Urinary bladder (tissue), 4 donors: ENCODE data around the gene CCDC187. TPM values are rescaled to one million over a fixed set of nuclear protein-coding genes. Genes with fewer than 3 reads are reported as not detected.
A peak's percentile ranks its signal among the peaks of the same experiment; 100 is the strongest.

Experiments
- DNase-seq: peaks from one replicate; pipeline ENCODE4 v3.0.0-alpha.2; 2015; ENCODE audit errors: extremely low spot score
- H3K27ac ChIP-seq: one replicate; pipeline ENCODE4 v1.5.1; 2013; ENCODE audit warnings: low read depth, mild to moderate bottlenecking, moderate library complexity
- H3K36me3 ChIP-seq: one replicate; pipeline ENCODE4 v1.6.1; 2013; ENCODE audit warnings: mild to moderate bottlenecking, moderate library complexity; ENCODE audit not compliant: insufficient read depth
- H3K4me1 ChIP-seq: one replicate; pipeline ENCODE4 v1.6.1; 2013; ENCODE audit warnings: mild to moderate bottlenecking, moderate library complexity; ENCODE audit not compliant: insufficient read depth
- H3K4me3 ChIP-seq: one replicate; pipeline ENCODE4 v1.5.1; 2013; ENCODE audit warnings: low read depth, low read length
- WGBS: extraction: QIAGEN DNeasy Blood & Tissue Kit; methylation state at CpG from one replicate; pipeline ENCODE4 v1.1.7; 2013; 5-methylcytosine and 5-hydroxymethylcytosine counted together
- polyA plus RNA-seq: library from polyadenylated mRNA; stranded (reverse); fragments of 200-250 nt; gene quantifications from one replicate; pipeline ENCODE4 v1.2.3, GENCODE V29; 2013
- total RNA-seq: library from RNA; depleted of rRNA; stranded (reverse); fragments of >200 nt; gene quantifications from one replicate; pipeline ENCODE4 v1.2.3, GENCODE V29; 2014
- donor health status: healthy with polysubstance abuse.
- donor health status: healthy.

The CCDC187 gene
- total and polyA plus RNA-seq, 2 donors, result 0.19 to 0.58 TPM

- H3K4me3 ChIP-seq, result no peak overlapping the region
- H3K4me1 ChIP-seq, result no peaks in the 10 kb centered on the region
- 85% methylated on average over 26 of the region's 26 CpGs for WGBS
- no peak for DNase-seq
- no peaks in the 10 kb centered on the region for H3K36me3 ChIP-seq
- H3K27ac ChIP-seq, result no peak overlapping the region
These were observed 31.6 kb upstream of the CCDC187 start for GRCh38 chr9:136335296-136336155.

DNA sequence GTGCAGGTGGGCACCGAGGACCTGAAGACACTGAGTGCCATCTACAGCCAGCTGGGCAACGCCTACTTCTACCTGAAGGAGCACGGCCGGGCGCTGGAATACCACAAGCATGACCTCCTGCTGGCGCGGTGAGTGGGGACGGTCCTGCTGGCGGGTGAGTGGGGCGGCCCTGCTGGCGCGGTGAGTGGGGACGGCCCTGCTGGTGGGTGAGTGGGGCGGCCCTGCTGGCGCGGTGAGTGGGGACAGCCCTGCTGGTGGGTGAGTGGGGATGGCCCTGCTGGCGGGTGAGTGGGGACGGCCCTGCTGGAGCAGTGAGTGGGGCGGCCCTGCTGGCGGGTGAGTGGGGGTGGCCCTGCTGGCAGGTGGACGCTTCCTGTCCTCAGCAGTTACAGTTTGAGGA lies 30.6 kb upstream of the CCDC187 start:
- Histone ChIP-seq H3K4me3 (no peak overlapping the region), H3K27ac (no peak overlapping the region), H3K4me1 (no peaks in the 10 kb centered on the region), H3K36me3 (no peaks in the 10 kb centered on the region)
- 94% methylated on average over 21 of the region's 21 CpGs for WGBS
- DNase-seq, result no peak

GRCh38 chr9:136333486-136333885 lies 29.6 kb upstream of the CCDC187 start:
- Histone ChIP-seq H3K27ac (no peak overlapping the region), H3K4me3 (no peak overlapping the region), H3K4me1 (no peaks in the 10 kb centered on the region), H3K36me3 (no peaks in the 10 kb centered on the region)
- no peak for DNase-seq
- 93% methylated on average over 17 of the region's 17 CpGs for WGBS

GRCh38 chr9:136333045-136333444 lies 29.2 kb upstream of the CCDC187 start:
- whole genome bisulfite sequencing, result 92% methylated on average over 12 of the region's 12 CpGs
- no peaks in the 10 kb centered on the region for H3K36me3 ChIP-seq
- H3K4me1 ChIP-seq, result no peaks in the 10 kb centered on the region
- no peak for DNase-seq
- H3K27ac ChIP-seq, result no peak overlapping the region
- H3K4me3 ChIP-seq, result no peak overlapping the region

DNA sequence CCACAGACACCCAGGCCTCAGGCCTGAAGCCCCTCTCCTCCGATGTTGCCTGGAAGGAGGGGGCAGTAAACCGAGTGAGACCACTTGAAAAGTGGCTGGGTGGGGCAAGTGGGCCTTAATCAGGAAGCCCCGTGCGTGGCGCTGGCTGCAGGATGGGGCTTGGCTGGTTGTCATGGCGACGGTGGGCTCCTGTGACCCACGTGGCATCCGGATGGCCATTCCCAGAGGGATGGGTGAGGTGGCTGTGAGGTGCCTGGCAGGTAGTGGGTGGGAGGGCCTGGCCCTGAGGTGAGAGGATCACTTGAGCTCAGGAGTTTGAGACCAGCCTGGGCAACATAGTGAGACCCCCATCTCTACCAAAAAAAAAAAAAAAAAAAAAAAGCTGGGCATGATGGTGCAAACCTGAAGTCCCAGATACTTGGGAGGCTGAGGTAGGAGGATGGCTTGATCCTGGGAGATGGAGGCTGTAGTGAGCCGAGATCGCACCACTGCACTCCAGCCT lies 28.6 kb upstream of the CCDC187 start:
- no peak overlapping the region for H3K4me3 ChIP-seq
- 81% methylated on average over 11 of the region's 11 CpGs for WGBS
- no peaks in the 10 kb centered on the region for H3K36me3 ChIP-seq
- H3K27ac ChIP-seq, result no peak overlapping the region
- H3K4me1 ChIP-seq, result no peaks in the 10 kb centered on the region
- no peak for DNase-seq

- H3K27ac ChIP-seq, result no peak overlapping the region
- WGBS, result 84% methylated on average over 46 of the region's 46 CpGs
- no peak overlapping the region for H3K4me3 ChIP-seq
- no peak for DNase-seq
- H3K36me3 ChIP-seq, result no peaks in the 10 kb centered on the region
- no peaks in the 10 kb centered on the region for H3K4me1 ChIP-seq
These were observed 27.9 kb upstream of the CCDC187 start for GRCh38 chr9:136331556-136332481.

GRCh38 chr9:136331030-136331429 lies 27.1 kb upstream of the CCDC187 start:
- H3K4me3 ChIP-seq, result no peak overlapping the region
- H3K4me1 ChIP-seq, result no peaks in the 10 kb centered on the region
- H3K36me3 ChIP-seq, result no peaks in the 10 kb centered on the region
- no peak for DNase-seq
- no peak overlapping the region for H3K27ac ChIP-seq
- WGBS, result 85% methylated on average over 15 of the region's 15 CpGs

- Histone ChIP-seq H3K4me1 (no peaks in the 10 kb centered on the region), H3K27ac (no peak overlapping the region), H3K36me3 (no peaks in the 10 kb centered on the region), H3K4me3 (no peak overlapping the region)
- DNase-seq, result no peak
- WGBS, result 89% methylated on average over 14 of the region's 14 CpGs
These were observed 26.6 kb upstream of the CCDC187 start for GRCh38 chr9:136330406-136330990.

- DNase-seq, result no peak
- no peak overlapping the region for H3K4me3 ChIP-seq
These were observed 25.9 kb upstream of the CCDC187 start for GRCh38 chr9:136329636-136330405.

DNA sequence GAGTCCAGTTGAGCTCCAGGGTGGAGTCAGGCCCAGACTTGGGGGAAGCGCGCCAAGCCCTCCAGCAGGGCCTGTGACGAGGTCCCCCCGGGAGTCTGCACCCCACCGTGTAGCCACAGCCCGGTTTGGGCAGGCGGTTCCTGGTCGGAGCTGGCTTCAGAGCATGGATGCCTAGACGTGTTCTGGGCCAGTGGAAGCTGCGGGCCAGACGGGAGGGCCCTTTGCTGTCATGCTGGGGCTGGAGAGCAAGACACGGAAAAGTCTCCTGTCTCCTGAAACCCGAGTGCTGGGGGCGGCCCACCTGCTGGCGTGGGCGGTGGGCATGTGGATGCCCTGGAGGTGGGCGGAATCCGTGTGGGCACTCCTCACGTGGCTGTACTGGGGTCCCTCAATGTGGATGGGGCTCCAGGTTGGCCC lies 25.3 kb upstream of the CCDC187 start:
- Histone ChIP-seq H3K27ac (no peak overlapping the region), H3K36me3 (no peaks in the 10 kb centered on the region), H3K4me1 (no peaks in the 10 kb centered on the region), H3K4me3 (no peak overlapping the region)
- 55% methylated on average over 19 of the region's 19 CpGs for WGBS
- no peak for DNase-seq

More at GRCh38 chr9:136329636-136330405, 25.9 kb upstream of the CCDC187 start:
- H3K4me1 ChIP-seq, result no peaks in the 10 kb centered on the region
- WGBS, result 86% methylated on average over 23 of the region's 23 CpGs
- H3K27ac ChIP-seq, result no peak overlapping the region
- no peaks in the 10 kb centered on the region for H3K36me3 ChIP-seq

DNA sequence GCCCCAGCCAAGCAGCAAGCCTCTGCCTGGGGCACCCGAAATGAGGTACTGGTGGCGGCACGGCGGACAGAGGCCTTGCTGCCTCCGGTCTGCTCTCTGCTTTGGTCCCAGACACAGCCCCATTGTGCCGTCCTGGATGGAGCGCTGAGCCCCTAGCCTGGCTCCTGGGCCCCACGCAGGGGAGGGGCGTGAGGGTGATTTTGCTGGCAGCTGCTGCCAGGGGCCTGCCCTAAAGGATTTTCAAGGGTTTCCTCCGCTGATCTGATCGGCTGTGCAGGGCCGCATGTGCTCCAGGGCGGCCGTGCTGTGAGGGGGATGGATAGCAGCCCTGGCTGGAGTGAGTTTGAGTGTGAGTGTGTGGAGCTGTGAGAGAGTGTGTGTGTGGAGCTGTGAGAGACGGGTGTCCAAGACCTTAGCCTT lies 24.7 kb upstream of the CCDC187 start:
- H3K4me1 ChIP-seq, result no peaks in the 10 kb centered on the region
- 15% methylated on average over 15 of the region's 15 CpGs for WGBS
- no peak overlapping the region for H3K27ac ChIP-seq
- no peaks in the 10 kb centered on the region for H3K36me3 ChIP-seq
- DNase-seq, result no peak
- peak overlapping the region; percentile 69 for H3K4me3 ChIP-seq

DNA sequence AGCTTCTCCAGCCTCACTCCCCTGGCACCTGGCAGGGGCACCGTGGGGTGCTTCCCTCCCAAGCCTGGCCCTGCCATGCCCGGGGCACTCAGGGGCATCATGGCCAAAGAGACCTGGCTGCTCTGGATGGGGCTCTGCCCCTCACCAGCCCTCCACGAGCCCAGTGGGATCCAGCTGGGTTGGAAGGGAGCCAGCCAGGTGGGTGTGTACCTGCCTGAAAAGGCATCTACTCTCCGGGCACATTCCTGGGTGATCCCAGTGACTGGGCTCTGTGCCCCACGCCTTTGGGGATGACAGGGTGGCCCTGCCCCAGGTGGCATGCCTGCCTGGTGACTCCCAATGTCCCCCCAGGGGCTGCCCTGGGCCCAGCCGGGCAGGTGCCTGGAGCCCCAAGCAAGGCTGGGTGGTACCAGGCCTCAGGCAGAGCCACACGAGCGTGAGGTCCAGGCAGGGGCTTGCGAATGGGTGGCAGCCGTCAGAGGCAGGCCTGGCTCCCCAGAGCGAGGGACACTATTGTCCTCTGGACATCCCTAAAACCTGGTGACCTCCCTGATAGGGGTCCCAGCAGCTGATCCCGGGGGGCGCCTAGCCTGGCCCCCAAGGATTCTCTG lies 24.2 kb upstream of the CCDC187 start:
- WGBS, result 12% methylated on average over 13 of the region's 13 CpGs
- H3K4me1 ChIP-seq, result no peaks in the 10 kb centered on the region
- no peaks in the 10 kb centered on the region for H3K36me3 ChIP-seq
- DNase-seq, result no peak
- H3K27ac ChIP-seq, result no peak overlapping the region
- H3K4me3 ChIP-seq, result peak overlapping the region; percentile 69
